GM13977 (cell line): ENCODE data around the gene CD99.
A peak's percentile ranks its signal among the peaks of the same experiment; 100 is the strongest.

Experiments
- DNase-seq: peaks from one replicate; pipeline ENCODE4 v3.0.0; 2012; ENCODE audit warnings: low spot score
- CTCF ChIP-seq: IDR thresholded peaks from 2 replicates; pipeline ENCODE4 v1.5.1; 2012; ENCODE audit warnings: mild to moderate bottlenecking, control low read depth; ENCODE audit not compliant: insufficient read depth; ENCODE audit errors: extremely low read depth, missing control alignments
- in situ Hi-C: fragments of 300-500 bp; cut with MboI; formaldehyde crosslinking; loops from one replicate; pipeline ENCODE4 v1.12.0; 2022; ENCODE audit warnings: low sequenced_read_pairs, low pct_unique_long_range_greater_than_20kb, mixed read lengths, inconsistent platforms; ENCODE audit not compliant: unreplicated experiment

Gene CD99

GRCh38 chrX:2692221-2693112, 1.4 kb downstream of the CD99 start:
- in situ Hi-C loops: no loop called here
- TF ChIP-seq CTCF: no peak

GRCh38 chrX:2693113-2694002, 2.3 kb downstream of the CD99 start:
- DNase-seq: no peak
- no peak for TF ChIP-seq CTCF
- in situ Hi-C loops: no loop called here

More at GRCh38 chrX:2692221-2693112, 1.4 kb downstream of the CD99 start:
- DNase-seq: peak; percentile 34

- no peak for DNase-seq
- TF ChIP-seq CTCF: no peak
- in situ Hi-C loops: no loop called here
These were observed 3.8 kb downstream of the CD99 start for GRCh38 chrX:2694914-2695267.

- TF ChIP-seq CTCF: no peak
- peak; percentile 67 for DNase-seq
- in situ Hi-C loops: no loop called here
These were observed 5.7 kb downstream of the CD99 start for GRCh38 chrX:2696698-2697215.

GRCh38 chrX:2697306-2697705, 6.2 kb downstream of the CD99 start:
- DNase-seq: no peak
- in situ Hi-C loops: no loop called here
- TF ChIP-seq CTCF: no peak

- in situ Hi-C loops: no loop called here
- no peak for TF ChIP-seq CTCF
These were observed 6.7 kb downstream of the CD99 start for GRCh38 chrX:2697741-2698299.

More at GRCh38 chrX:2697741-2698299, 6.7 kb downstream of the CD99 start:
- peak; percentile 44 for DNase-seq
